Mucosa of descending colon (tissue), 3 donors: ENCODE results near the gene FOXP4. TPM values are rescaled to one million over a fixed set of nuclear protein-coding genes. Genes with fewer than 3 reads are reported as not detected.

Source experiments
- ATAC-seq: fragments of 200-7000 bp; cut with Tn5 transposase; one replicate; pipeline ENCODE4 v1.9.1; 2020; ENCODE audit warnings: mild to moderate bottlenecking, moderate library complexity
- DNase-seq, 3 donors: peaks; one replicate each; pipeline ENCODE4 v3.0.0-alpha.2; 2020
- H3K36me3 ChIP-seq: fragments of 200-600 bp; one replicate; pipeline ENCODE4 v1.8.0; 2021; ENCODE audit warnings: low read depth, mild to moderate bottlenecking
- H3K4me1 ChIP-seq: fragments of 200-600 bp; one replicate; pipeline ENCODE4 v1.8.0; 2021; ENCODE audit warnings: low read depth, mild to moderate bottlenecking
- H3K4me3 ChIP-seq: fragments of 200-600 bp; one replicate; pipeline ENCODE4 v1.8.0; 2021; ENCODE audit warnings: mild to moderate bottlenecking
- H3K9me3 ChIP-seq: fragments of 200-600 bp; one replicate; pipeline ENCODE4 v1.8.0; 2021; ENCODE audit warnings: mild to moderate bottlenecking
- CTCF ChIP-seq: fragments of 200-600 bp; IDR thresholded peaks from one replicate; pipeline ENCODE4 v1.8.0; 2022; ENCODE audit warnings: antibody characterized with exemption, mild to moderate bottlenecking
- intact Hi-C, 2 donors: fragments of 100-400 bp; cut with DNase I in 1 of 2; cut with micrococcal nuclease in 1 of 2; formaldehyde crosslinking; loops; one replicate each; pipeline versions ENCODE4 v1.11.0 to v1.11.1; 2022; cut with DNase I, micrococcal nuclease
- total RNA-seq, 3 donors: library from RNA; stranded (reverse); fragmentation: NEBNext Ultra II Directional in 2 of 3; extraction: Animal tissue kit (Norgen Biotek cat#: 25700) in 2 of 3; gene quantifications; one replicate each; pipeline versions ENCODE4 v1.2.1 to v1.2.4, GENCODE V29; 2021 to 2023
- donor health status: DM: no; HTN: no; CAD: no; lungs with moderate emphysema.
- donor health status: DM: no; HTN: no; CAD: no.
- donor health status: DM: no; HTN: yes; CAD: no.

Gene FOXP4
- total RNA-seq, 3 donors from 2014 or later = 31.5 to 34.9 (median 33.8) TPM

- no peak for TF ChIP-seq CTCF
- Histone ChIP-seq H3K4me3 (no peak overlapping the region), H3K36me3 (no peaks in the 10 kb centered on the region), H3K4me1 (peaks cover 8% of the 10 kb centered on the region), H3K9me3 (no peaks in the 10 kb centered on the region)
- ATAC-seq (no peak), DNase-seq (no peak)
- intact Hi-C loops = no loop called here
Measured at GRCh38 chr6:41642090-41642959, 96.1 kb downstream of the FOXP4 start.

GRCh38 chr6:41642960-41643898 is 97.0 kb downstream of the FOXP4 start:
- ATAC-seq = no peak
- no peak for TF ChIP-seq CTCF

GRCh38 chr6:41643899-41644269 is 97.7 kb downstream of the FOXP4 start:
- intact Hi-C loops = no loop called here

More at GRCh38 chr6:41642960-41643898, 97.0 kb downstream of the FOXP4 start:
- no peak for DNase-seq
- H3K36me3 ChIP-seq = no peaks in the 10 kb centered on the region
- H3K9me3 ChIP-seq = no peaks in the 10 kb centered on the region
- intact Hi-C loops = no loop called here
- H3K4me1 ChIP-seq = peaks cover 5% of the 10 kb centered on the region
- no peak overlapping the region for H3K4me3 ChIP-seq

GRCh38 chr6:41644297-41644879 is 98.2 kb downstream of the FOXP4 start:
- no peak for TF ChIP-seq CTCF
- no peak for DNase-seq
- no peak for ATAC-seq
- Histone ChIP-seq H3K36me3 (no peaks in the 10 kb centered on the region), H3K9me3 (no peaks in the 10 kb centered on the region), H3K4me1 (no peaks in the 10 kb centered on the region), H3K4me3 (no peak overlapping the region)
- intact Hi-C loops = no loop called here

More at GRCh38 chr6:41643899-41644269, 97.7 kb downstream of the FOXP4 start:
- Histone ChIP-seq H3K9me3 (no peaks in the 10 kb centered on the region), H3K36me3 (no peaks in the 10 kb centered on the region), H3K4me3 (no peak overlapping the region), H3K4me1 (peaks cover under 1% of the 10 kb centered on the region)
- no peak for ATAC-seq
- no peak for DNase-seq
- TF ChIP-seq CTCF = no peak

GRCh38 chr6:41645007-41645618 is 98.9 kb downstream of the FOXP4 start:
- no peak for TF ChIP-seq CTCF
- Histone ChIP-seq H3K9me3 (no peaks in the 10 kb centered on the region), H3K4me3 (no peak overlapping the region), H3K4me1 (no peaks in the 10 kb centered on the region), H3K36me3 (no peaks in the 10 kb centered on the region)
- DNase-seq (no peak), ATAC-seq (no peak)
- intact Hi-C loops = no loop called here
